GM12873 (cell line): ENCODE measurements around the gene EEF2KMT.

ENCODE experiments used
- CTCF ChIP-seq: IDR thresholded peaks from 2 replicates; pipeline ENCODE4 v1.5.1; 2012; ENCODE audit warnings: low read depth, mild to moderate bottlenecking, moderate library complexity, low read length, control low read depth; ENCODE audit not compliant: insufficient read depth; ENCODE audit errors: missing control alignments

Gene EEF2KMT

GRCh38 chr16:5059386-5060072, 38.1 kb downstream of the EEF2KMT start:
- TF ChIP-seq CTCF: no peak

GRCh38 chr16:5058476-5058875, 39.1 kb downstream of the EEF2KMT start:
- no peak for TF ChIP-seq CTCF

- peak; percentile 84 for TF ChIP-seq CTCF
Observed at GRCh38 chr16:5056352-5056751, 41.2 kb downstream of the EEF2KMT start.

- no peak for TF ChIP-seq CTCF
Observed at GRCh38 chr16:5054876-5055865, 42.4 kb downstream of the EEF2KMT start.

GRCh38 chr16:5046914-5047313, 50.7 kb downstream of the EEF2KMT start:
- TF ChIP-seq CTCF: no peak

- TF ChIP-seq CTCF: no peak
Observed at GRCh38 chr16:5045499-5046115, 52.0 kb downstream of the EEF2KMT start.
